Effector CD4-positive, alpha-beta T cell (primary cell): ENCODE results near the gene IRF2BP2.

Experiments used
- DNase-seq: peaks from one replicate; pipeline ENCODE4 v3.0.0-alpha.2; 2020

The IRF2BP2 gene

DNA sequence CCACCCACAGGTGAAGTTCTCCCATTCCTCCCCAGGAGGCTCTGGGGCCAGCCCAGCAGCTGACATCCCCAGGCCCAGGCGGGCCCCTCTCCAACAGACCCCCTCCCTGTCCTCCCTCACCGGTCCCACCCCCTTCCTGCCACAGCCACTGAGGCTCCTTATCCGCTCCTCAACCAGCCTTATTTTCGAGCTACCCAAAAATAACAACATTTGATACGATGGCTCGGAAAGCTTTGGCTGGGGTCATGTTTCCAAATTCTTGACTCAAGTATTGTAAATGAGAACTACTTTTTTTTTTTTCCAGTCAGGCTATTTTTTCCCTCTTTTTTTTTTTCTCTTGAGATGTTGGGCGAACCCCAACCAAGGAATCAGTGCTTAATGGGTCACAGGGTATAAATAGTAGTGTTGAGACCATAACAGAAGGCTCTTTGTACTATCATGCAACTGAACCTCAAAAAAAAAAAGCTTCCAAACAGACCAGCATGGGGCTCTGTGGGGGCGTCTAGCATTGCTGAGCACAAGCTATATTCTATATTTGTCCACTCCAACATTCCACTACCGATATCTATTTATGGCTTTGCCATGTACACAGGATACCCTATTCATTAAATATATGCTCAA, 27.2 kb downstream of the IRF2BP2 start:
- no peak for DNase-seq

DNA sequence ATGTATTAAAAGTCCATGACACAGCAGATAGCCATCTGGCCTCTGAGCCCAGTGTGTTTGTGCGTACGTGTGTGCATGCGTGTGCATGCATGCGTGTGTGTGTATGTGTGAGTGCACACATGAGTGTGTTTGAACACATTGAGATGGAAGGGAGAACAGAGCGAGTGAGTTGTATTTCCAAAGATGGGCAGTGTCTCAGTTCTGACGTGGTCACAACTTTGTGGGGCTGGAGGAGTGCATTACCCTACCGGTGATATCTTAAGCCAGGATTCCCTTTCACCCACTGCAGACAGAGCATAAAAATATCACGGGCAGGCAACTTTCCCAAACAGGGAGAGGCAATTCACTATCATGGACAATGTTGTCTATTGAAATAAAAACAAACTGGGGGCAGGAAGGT, 27.8 kb downstream of the IRF2BP2 start:
- no peak for DNase-seq

DNA sequence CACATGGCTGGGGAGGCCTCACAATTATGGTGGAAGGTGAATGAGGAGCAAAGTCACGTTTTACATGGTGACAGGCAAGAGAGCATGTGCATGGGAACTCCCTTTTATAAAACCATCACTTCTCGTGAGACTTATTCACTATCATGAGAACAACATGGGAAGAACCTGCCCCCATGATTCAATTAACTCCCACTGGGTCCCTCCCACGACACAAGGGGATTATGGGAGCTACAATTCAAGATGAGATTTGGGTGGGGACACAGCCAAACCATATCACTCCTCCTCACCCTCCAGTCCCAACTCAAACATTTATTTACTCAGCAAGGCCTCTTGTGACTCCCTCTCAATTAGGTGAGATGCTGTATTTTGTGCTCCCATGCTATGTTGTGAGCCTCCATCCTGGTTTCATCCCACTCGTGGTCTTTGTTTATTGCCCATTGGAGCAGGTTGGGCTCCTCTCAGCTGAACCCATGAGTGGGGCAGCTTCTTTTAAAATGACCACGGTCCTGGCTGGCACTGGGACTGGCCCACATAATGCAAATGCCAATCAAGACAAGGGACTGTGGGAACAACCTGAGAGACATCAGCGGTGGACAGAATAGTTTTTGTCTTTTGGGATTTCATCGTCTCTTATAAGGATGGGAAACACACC, 28.8 kb downstream of the IRF2BP2 start:
- no peak for DNase-seq

DNA sequence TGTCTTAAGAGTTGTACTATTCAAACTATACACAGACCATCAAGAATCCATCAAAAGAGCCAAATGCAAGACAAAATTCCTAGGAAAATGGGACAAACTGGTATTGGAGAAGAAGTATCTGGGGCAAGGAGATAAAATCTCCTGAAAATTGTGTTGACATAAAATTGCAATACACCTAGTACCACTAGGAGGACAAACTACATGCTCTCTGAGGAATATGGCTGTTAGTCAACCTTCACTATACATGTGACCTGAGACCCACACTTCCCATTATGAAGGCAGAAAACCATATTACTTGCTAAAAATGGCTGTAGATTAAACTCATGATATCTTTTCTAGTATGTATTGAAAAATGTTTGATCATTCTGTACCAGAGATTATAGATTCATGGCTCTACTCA, 30.0 kb downstream of the IRF2BP2 start:
- DNase-seq, result no peak

DNA sequence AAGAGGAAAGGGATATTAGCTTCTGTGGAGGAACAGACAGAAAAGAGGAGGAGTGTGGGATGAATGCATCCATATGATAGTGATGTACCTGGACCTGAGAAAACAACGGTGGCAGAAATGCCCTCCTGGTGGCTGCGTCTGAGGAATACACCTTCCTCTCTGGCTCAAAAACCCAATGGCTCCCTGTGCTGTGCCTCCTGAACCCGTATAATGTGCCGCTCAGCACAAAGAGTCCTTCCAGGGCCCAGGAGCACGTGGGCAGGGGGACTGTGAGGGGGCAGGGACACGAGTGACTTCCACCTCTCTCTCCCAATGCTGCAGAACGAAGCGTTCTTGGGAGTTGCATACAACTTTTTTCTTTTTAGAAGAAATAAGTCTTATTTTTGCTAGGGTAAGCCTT, 31.2 kb downstream of the IRF2BP2 start:
- no peak for DNase-seq

DNA sequence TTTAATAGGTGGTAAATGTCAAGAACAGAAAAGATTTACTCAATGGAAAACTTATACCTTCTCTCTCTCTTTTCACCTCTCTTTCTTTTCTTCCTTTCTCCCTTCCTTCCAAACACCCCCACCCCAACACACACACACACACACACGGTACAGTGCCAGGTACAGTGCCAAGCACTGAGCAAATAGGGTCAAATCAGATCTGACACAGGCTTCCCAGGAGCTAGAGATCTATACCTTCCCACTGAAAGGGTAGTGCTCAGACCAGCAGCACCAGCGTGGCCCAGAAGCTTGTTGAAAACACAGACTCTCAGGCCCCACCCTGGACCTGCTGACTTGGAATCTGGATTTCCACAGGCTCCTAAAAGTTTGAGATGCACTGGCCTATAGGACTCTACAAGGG, 31.9 kb downstream of the IRF2BP2 start:
- DNase-seq, result no peak

DNA sequence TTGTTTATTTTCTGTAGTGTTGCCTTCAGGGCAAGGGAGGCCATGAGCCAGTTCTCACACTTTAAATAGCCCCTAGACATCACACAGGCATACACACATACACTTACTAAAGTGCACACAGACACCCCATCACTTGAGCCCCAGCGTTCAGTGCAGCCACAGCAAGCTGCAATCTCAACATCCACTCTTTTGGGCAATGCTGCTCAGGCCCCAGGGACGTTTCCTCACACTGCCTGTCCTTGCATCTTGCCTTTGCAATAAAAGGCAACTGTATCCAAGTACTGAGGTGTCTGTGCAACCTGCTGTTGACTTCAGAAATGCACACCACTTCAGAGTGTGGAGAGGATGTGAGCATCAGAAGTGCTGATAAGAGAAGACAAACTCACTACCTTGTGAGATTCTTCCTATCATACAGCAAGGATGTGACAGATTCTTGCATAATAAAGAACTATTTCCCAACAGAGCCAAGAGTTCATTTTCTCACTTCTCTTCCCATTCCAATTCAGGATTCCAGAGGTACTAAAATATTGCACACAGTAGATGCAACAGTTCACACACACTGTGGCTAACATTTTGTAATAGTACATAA, 36.2 kb downstream of the IRF2BP2 start:
- DNase-seq, result no peak

DNA sequence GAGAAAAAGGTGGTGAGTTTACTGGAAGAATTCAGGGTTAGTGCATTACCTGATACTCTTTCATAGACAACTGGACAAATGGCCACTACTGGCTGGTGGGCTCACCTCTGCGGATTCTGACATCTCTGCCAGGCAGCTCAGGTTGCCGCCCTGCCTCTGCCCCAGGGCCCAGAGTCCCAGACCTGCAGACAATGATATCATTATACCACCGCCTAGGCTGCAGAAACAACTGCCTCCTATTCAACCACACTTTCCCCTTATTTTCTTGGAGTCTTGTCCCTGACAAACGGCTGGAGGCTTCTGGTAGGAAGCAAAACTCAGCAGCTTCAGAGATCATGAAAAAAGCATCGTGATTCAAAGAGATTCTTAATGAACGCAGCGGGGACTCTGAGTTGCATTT, 37.0 kb downstream of the IRF2BP2 start:
- DNase-seq, result no peak

DNA sequence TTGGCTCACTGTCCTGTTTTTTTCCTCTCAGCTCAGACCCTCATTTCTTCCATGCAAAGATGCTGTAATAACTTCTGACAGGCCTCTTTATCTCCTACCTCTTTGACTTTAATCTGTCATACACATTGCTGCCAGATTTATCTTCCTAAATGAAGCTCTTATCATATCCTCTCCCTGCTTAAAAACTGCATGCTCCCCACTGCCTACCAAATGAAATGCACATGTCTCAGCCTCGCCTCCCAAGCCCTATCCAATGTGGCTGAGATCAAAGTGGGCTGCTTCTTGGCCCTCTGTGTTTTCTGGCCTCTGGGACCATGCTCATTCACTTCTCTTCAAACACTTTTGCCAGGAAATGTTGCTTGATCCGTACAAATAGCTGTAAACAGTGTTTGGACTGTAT, 38.3 kb downstream of the IRF2BP2 start:
- no peak for DNase-seq

DNA sequence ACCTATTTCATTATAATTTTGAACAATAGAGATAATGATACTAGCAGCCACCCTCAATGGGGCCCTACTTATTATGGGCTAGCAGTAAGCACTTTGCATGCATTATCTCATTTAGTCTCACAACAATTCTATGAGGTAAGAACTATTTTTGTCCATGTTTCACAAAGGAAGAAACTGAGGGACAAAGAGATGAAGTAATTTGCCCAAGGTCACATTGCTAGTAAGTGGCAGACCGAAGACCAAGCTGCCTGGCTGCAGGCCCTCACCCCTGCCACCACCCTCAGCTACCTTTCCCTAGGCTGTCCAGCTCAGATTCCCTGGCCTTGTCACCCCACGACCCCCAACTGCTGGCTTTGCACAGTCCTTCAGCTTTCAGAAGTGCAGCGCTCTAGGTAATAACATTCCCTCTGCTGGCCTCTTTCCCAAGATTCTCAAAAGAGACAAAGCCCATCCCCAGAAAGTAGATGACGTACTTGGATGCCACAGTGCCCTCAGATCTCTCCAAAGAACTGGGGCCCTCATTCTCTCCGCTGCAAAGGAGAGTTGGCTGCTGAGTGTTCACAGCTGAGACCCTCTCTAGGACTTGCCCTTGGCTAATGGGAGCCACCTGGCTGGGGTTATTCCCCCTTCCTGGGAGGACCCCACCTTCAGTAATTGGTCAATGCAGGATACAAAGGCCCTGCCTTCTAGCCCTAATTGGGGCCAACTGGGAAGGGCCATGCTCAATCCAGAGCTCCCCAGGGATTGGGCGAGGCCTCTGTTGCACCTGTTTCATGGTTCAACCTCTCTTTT, 39.5 kb downstream of the IRF2BP2 start:
- DNase-seq, result no peak

DNA sequence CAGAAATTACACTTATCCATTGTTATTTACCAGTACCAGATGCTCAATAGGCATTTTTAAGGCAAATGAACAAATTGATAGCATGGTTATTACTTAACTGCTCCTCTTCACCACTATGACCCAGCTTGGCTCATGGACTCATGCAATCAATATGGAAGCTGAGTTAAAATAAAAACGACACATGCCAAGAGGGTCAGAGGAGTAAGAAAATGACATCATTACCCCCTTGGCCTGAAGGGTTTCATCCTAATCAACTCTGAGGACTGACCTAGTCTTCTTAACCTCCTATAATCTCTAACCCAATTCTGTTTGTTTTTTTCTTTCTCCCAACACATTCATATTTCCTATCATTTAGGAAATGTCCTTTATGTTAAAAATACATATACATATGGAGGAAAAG, 41.6 kb downstream of the IRF2BP2 start:
- DNase-seq, result no peak

DNA sequence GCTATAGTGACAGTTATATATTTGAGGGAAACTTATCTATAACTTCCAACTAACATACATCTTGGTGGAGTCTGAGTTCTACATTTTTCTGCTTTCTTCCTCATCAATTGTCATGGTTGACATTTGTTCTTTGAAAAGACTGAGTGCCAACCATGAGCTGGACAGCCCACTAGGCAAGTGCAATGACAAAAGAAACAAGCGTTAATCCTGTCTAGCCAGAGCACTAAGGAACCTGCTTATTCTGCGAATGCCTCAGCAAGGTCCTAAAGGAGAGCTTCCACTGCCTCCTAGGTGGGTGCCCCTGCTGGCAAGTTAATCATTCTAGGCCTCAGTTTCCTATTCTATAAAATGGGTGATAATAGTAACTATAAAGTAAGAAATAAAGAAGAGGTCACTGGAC, 44.8 kb downstream of the IRF2BP2 start:
- DNase-seq, result no peak

DNA sequence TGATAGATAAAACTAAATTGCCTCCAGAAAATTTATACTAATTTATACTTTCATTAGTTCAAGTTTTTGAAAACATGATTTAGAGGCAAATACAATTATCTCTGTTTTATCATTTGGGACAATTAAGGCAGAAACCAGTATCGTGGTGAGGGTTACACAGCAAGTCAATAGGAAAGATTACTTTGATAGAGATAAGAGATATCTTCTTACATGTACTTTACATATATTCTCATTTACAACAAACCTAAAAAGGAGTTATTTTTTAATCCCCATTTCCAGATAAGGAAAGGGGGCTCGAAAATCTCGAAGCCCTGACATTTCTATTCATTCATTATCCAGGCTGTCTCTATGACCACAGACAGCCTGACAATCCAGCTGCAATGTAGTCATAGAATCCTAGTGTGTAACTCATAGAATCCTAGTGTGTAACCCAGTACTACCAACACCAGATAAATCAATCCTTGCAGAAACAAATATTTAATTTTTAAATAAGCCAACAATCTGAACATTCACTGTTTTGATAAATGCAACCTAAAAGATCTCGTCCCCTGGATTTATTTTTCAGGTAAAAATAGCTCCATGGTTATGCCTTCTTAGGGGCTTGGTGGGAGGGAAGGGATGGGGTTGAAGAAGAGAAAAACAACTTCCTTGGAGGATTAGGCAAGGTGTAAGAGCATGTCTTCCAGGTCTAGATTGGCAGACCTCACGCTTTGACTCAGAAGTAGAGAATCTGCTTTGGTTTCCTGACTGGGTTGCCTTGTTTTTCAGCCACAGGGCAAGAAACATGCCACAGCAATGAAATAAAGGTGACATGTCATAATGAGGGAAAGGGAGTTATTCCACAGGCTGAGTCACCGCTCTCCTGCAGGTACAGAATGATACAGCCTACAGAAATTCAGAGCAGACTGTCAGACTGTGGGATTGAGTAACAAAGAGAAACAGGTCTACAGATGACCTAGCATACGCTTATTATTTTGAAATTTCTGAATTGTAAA, 45.6 kb downstream of the IRF2BP2 start:
- no peak for DNase-seq

DNA sequence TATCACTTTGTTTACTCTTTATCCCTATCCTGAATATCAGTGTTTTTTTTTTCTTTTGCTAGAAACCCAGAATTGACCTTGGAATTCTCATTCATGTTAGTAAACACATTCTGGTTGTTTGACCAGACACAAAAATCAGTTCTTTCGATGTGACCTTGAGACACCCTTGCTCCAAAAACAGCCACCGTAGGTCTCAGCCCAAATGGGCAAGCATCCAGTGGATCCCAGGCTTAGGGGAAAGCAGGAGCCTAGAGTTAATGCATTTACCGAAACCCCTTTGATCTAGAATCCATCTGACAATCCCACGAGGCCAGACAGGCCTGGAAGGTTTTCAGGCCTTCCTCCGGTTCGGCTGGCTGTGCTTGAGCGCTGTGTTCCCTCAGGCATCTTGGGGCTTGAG, 47.6 kb downstream of the IRF2BP2 start:
- no peak for DNase-seq

DNA sequence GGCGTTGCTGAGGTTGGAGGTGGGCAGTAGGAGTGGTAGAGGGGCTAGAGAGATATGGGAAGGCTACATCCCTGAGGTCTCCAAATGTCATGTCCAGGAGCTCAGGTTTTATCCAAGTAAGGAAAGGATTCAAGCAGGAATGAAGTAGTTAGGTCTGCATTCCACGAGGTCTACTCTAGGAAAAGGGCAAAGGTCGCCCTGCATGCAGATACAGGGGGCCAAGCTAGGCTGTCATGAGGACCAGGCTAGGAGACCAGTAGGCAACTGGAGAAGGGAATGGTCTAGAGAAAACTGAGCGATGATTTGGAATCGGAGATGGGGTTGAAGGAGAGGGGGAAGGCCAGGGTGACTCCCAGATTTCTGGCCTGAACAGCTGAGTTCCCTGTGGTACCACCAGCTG, 48.7 kb downstream of the IRF2BP2 start:
- no peak for DNase-seq

DNA sequence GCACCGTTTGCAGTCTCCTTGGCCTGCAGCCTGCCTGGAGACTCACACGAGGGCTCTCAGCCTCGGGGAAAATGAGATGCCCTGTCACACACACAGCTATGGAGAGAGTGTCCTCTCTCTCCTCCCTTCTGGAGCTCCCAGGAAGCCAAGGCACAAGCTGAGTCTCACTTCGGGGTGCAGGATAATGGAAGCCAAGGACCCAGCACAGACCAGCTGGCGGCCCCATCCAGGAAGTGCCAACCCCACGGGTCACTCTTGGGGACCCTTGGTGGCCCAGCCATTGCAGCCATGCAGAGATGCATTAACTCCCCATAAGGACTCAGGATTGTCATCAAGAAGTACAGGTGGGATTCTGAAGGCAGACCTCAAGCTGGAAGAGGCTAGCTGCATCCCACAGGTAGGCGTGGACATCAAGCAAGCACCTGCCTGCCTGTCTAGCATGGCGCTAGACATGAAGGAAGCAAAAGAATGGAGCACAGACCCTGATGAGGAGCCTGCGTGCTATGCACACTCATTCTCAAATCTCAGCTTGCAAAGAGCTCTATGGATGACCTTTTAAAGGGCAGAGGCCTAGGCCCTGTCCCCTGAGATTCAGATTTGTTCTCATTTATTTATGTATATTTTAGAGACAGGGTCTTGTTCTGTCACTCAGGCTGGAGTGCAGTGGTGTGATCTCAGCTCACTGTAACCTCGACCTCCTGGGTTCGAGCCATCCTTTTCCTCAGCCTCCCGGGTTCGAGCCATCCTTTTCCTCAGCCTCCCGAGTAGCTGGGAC, 49.9 kb downstream of the IRF2BP2 start:
- DNase-seq, result no peak

DNA sequence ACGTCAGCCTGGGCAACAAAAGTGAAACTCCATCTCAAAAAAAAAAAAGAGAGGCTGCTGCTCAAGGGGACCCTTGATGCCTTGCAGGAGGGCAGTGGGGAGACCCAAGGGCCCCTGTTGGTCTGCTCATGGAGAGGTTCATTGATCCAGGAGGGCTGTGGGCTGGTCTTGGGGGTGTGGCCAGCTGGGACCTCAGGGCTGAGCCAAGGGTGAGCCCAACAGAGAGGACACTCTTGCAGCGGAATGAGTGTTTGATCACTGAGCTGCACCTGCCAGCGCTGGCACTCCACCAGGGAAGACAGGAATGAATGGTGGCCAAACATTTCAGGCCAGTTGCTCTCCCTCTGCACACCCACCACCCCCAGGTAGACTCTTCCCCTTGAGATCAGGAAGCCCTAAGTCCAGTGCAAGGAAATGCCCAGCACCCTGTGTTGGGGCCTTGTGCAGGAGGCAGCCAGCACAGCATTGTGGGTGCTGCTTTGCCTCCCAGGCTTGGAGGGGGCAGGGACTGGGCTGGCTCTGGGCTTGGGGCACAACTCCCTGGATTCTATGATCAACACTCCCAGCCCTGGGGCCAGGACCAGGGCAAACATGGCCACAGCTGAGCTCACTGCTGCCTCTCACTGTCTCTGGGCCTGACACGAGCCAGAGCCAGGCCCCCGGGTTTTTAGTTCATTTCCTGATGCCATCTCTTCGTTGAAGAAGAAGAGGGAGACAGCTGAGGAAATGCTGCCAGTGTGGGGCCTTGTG, 50.7 kb downstream of the IRF2BP2 start:
- no peak for DNase-seq

DNA sequence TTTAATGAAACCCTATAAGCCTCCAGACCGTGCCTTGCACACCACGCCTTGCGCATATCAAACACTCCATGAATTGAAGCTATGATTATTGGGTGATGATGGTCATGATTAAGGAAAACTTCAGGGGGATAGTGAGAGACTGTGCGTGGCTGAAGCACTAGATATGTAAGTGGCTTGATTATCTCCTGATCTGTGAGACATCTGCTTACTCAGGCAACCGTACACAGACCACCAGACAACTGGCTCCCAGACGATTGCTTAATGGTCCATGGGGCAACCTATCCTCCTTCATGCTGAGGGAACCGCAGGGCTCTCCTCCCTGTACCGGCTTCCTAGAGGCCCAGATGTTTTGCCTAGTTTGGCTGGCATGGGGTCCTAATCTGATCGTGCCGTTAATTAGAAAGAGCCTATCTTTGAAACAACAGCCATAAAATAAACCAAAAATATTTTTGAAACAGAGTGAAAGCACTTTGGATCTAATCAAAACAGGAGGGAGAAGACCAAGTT, 51.6 kb downstream of the IRF2BP2 start:
- DNase-seq, result no peak

DNA sequence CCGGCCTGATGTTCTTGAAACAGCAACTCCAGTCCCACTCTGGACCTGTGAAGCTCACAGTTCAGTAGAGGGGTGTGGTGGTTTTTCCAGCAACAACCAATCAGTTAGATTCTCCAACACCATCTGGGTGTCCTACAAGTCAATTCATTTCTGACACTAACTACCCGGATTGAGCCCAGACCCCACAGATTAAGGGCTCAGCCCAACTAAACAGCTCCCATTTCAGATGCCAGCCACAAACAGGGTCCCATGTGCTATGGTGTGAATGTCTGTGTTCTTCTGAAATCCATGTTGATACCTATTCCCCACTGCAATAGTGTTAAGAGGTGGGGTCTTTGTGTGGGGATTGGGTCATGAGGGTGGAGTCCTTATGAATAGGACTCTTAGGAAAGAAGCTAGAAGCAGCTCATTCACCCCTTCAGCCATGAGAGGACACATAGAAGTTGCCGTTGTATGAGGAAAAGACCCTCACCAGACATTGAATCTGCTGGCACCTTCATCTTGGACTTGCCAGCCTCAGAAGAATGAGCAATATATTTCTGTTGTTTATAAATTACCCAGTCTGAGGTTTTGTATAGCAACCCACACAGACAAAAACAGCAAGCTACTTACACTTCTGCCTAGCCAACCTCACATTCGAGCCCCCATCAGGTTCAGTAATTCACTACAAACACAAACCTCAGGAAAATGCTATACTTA, 53.6 kb downstream of the IRF2BP2 start:
- DNase-seq, result no peak

DNA sequence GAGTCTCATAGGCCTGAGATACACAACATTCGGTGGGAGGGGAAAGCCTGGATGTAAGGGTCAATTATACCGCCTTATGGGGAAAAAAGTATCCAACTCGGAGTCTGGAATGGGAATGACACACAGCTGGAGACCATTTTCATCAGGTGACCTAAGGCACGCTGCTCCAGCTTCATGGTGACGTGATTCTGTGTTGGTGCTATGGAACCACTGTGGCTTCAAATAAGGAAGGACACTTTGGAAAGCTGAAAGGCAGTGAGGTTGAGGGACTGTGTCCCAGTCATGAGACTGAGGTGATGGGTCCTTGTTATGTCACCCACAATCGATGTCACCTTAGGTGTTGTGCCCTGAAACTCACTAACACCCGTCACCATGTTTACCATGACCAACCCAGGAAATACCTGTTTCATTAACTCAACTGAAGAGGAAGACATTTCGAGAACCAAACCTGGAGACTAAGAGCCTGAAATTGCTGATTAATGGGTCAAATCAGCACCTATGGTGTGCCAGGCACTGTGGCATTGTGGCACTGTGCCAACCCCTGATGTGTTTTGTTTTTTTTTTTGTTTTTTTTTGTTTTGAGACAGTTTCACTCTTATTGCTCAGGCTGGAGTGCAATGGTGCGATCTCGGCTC, 54.5 kb downstream of the IRF2BP2 start:
- no peak for DNase-seq
